Fibroblast of mammary gland (primary cell): ENCODE data around the gene VEZT.
A peak's percentile ranks its signal among the peaks of the same experiment; 100 is the strongest.
"Not testable (repeated sequence)": the region's sequence is repeated elsewhere in the genome, so short reads cannot be mapped to it uniquely, and the experiment has no call there.

ENCODE experiments used
- DNase-seq: peaks from one replicate; pipeline ENCODE4 v3.0.0-alpha.2; 2010; ENCODE audit warnings: low read depth
- H3K4me3 ChIP-seq: 2 replicates; pipeline ENCODE4 v1.5.1; 2011; ENCODE audit warnings: low read depth, mild to moderate bottlenecking, low read length, moderate library complexity; ENCODE audit not compliant: control insufficient read depth
- CTCF ChIP-seq: conservative IDR thresholded peaks from 2 replicates; pipeline ENCODE4 v1.5.1; 2011; ENCODE audit warnings: low read depth, low read length, inconsistent platforms; ENCODE audit not compliant: control insufficient read depth, insufficient read depth

The VEZT gene

GRCh38 chr12:95230313-95230712 is 12.7 kb downstream of the VEZT start:
- H3K4me3 ChIP-seq, result no peak overlapping the region
- no peak for DNase-seq
- TF ChIP-seq CTCF, result no peak

- DNase-seq, result peak; percentile 67
- TF ChIP-seq CTCF, result no peak
- H3K4me3 ChIP-seq, result no peak overlapping the region
These were observed 13.6 kb downstream of the VEZT start for GRCh38 chr12:95231190-95231589.

- DNase-seq, H3K4me3 ChIP-seq: not testable (repeated sequence)
These were observed 16.6 kb downstream of the VEZT start for GRCh38 chr12:95234187-95234586.

GRCh38 chr12:95235621-95236020 is 18.0 kb downstream of the VEZT start:
- not testable (repeated sequence) for DNase-seq, H3K4me3 ChIP-seq

GRCh38 chr12:95237315-95237714 is 19.7 kb downstream of the VEZT start:
- no peak for TF ChIP-seq CTCF
- no peak for DNase-seq
- no peak overlapping the region for H3K4me3 ChIP-seq

GRCh38 chr12:95238150-95238549 is 20.5 kb downstream of the VEZT start:
- DNase-seq, result no peak

GRCh38 chr12:95239216-95239615 is 21.6 kb downstream of the VEZT start:
- DNase-seq, result no peak
- H3K4me3 ChIP-seq, result no peak overlapping the region
- TF ChIP-seq CTCF, result no peak

More at GRCh38 chr12:95238150-95238549, 20.5 kb downstream of the VEZT start:
- no peak overlapping the region for H3K4me3 ChIP-seq
- no peak for TF ChIP-seq CTCF

GRCh38 chr12:95239835-95240234 is 22.2 kb downstream of the VEZT start:
- H3K4me3 ChIP-seq, DNase-seq: not testable (repeated sequence)
